PC-9 (cell line): Measurements from ENCODE around the gene FABP7. TPM values are rescaled to one million over a fixed set of nuclear protein-coding genes. Genes with fewer than 3 reads are reported as not detected.

Experiments
- BruUV-seq: library from RNA; stranded (reverse); fragments of 400-500 nt; replicated peaks from 2 replicates; lab custom pipeline; 2021; lab: Mats Ljungman, UMichigan
- CTCF ChIA-PET: fragments of 300-600 bp; sonication (Branson Sonifier 250); formaldehyde crosslinking; loops from one replicate; lab custom pipeline; 2022; ENCODE audit warnings: antibody characterized with exemption; lab: Charles Lee
- POLR2A ChIA-PET: fragments of 300-600 bp; sonication (Branson Sonifier 250); formaldehyde crosslinking; loops from one replicate; lab custom pipeline; 2022; ENCODE audit warnings: antibody characterized with exemption; ENCODE audit not compliant: unreplicated experiment; lab: Charles Lee
- DNase-seq, 2 experiments: peaks; one replicate each; pipeline versions ENCODE4 v3.0.0 to v3.0.0-alpha.2; 2015 to 2022; ENCODE audit warnings: mixed read lengths in 1 of 2
- H2AFZ ChIP-seq: fragments of 200-600 bp; sonication (generic); 2 replicates; pipeline ENCODE4 v1.8.1; 2017; ENCODE audit warnings: antibody characterized with exemption
- H3F3A ChIP-seq: fragments of 200-600 bp; sonication (generic); 2 replicates; pipeline ENCODE4 v1.8.1; 2017; ENCODE audit warnings: antibody characterized with exemption, mild to moderate bottlenecking, low read depth; ENCODE audit not compliant: insufficient read depth
- H3K27ac ChIP-seq: fragments of 200-600 bp; sonication (generic); 2 replicates; pipeline ENCODE4 v1.6.1; 2016; ENCODE audit warnings: mixed run types
- H3K27me3 ChIP-seq: fragments of 200-600 bp; sonication (generic); 2 replicates; pipeline ENCODE4 v1.6.1; 2016; ENCODE audit warnings: low read depth, mixed run types; ENCODE audit not compliant: insufficient read depth
- H3K36me3 ChIP-seq: fragments of 200-600 bp; sonication (generic); 2 replicates; pipeline ENCODE4 v1.6.1; 2016; ENCODE audit warnings: low read depth, mixed run types
- H3K4me1 ChIP-seq: fragments of 200-600 bp; sonication (generic); replicated peaks from 2 replicates; pipeline ENCODE4 v1.6.1; 2016; ENCODE audit warnings: mixed run types; ENCODE audit not compliant: insufficient read depth
- H3K4me2 ChIP-seq: fragments of 200-600 bp; sonication (generic); 2 replicates; pipeline ENCODE4 v1.6.1; 2017; ENCODE audit warnings: mixed run types
- H3K4me3 ChIP-seq: fragments of 200-600 bp; sonication (generic); 2 replicates; pipeline ENCODE4 v1.6.1; 2016; ENCODE audit warnings: mixed run types
- H3K79me2 ChIP-seq: fragments of 200-600 bp; sonication (generic); 2 replicates; pipeline ENCODE4 v1.6.1; 2017; ENCODE audit warnings: low read depth, mixed run types
- H3K9me2 ChIP-seq: fragments of 200-600 bp; sonication (generic); 2 replicates; pipeline ENCODE4 v1.8.1; 2017; ENCODE audit warnings: mild to moderate bottlenecking; ENCODE audit not compliant: insufficient read depth
- H3K9me3 ChIP-seq: fragments of 200-600 bp; sonication (generic); 2 replicates; pipeline ENCODE4 v1.8.1; 2016; ENCODE audit warnings: low read depth; ENCODE audit not compliant: insufficient read depth
- H4K20me1 ChIP-seq: fragments of 200-600 bp; sonication (generic); 2 replicates; pipeline ENCODE4 v1.8.1; 2017; ENCODE audit not compliant: insufficient read depth
- EZH2 ChIP-seq: fragments of 200-600 bp; sonication (generic); IDR thresholded peaks from 2 replicates; pipeline ENCODE4 v1.8.0; 2017; ENCODE audit warnings: antibody characterized with exemption, low read depth
- intact Hi-C: fragments of 100-400 bp; cut with micrococcal nuclease; formaldehyde crosslinking; loops from one replicate; pipeline ENCODE4 v1.10.0; 2022; ENCODE audit not compliant: unreplicated experiment
- total RNA-seq: library from RNA; stranded (reverse); gene quantifications from 2 replicates; pipeline ENCODE4 v1.2.3, GENCODE V29; 2021
- TF ChIP-seq, protein P1 (sequence below): fragments of 200-600 bp; sonication (generic); conservative IDR thresholded peaks from 2 replicates; pipeline ENCODE4 v1.6.1; 2017; ENCODE audit warnings: mixed run types, antibody characterized with exemption, mild to moderate bottlenecking, moderate library complexity

FABP7 gene
- total RNA-seq, 1 experiment from 2014 or later = not detected

DNA sequence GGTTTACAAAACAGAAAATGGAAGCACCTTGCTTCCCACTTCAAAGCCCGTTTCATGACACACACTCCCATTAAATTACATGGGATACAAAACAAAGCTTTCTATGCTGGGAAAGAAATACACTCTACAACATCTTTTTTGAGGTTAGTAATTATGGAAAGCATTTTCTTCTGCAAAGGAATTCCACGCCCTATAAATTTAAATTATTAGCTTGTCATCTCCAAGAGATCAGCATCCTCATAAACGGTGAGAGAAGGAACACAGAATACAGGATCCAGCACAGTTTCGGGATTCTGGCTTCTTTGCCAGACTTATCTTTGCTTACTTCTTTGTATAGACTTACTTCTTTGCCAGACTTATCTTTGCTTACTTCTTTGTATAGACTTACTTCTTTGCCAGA lies 8.2 kb downstream of the FABP7 start:
- ChIA-PET CTCF (no interaction called here), POLR2A (no interaction called here)
- BruUV-seq = no TSS peak
- intact Hi-C loops = no loop called here
- H4K20me1 ChIP-seq = no peaks in the 10 kb centered on the region
- DNase-seq = no peak
- H3K27me3 ChIP-seq = no peaks in the 10 kb centered on the region
- H3K4me1 ChIP-seq = peaks cover 22% of the 10 kb centered on the region
- peaks cover 14% of the 10 kb centered on the region for H3F3A ChIP-seq
- no peaks in the 10 kb centered on the region for H3K9me3 ChIP-seq
- no peak overlapping the region; the same call in 1 of the 2 replicates for H3K4me2 ChIP-seq
- no peaks in the 10 kb centered on the region for H3K36me3 ChIP-seq
- no peak overlapping the region for H3K4me3 ChIP-seq
- H3K27ac ChIP-seq = no peak overlapping the region
- no peak overlapping the region for H2AFZ ChIP-seq
- H3K79me2 ChIP-seq = no peaks in the 10 kb centered on the region
- no peaks in the 10 kb centered on the region for H3K9me2 ChIP-seq
- no peak for TF ChIP-seq EZH2

DNA sequence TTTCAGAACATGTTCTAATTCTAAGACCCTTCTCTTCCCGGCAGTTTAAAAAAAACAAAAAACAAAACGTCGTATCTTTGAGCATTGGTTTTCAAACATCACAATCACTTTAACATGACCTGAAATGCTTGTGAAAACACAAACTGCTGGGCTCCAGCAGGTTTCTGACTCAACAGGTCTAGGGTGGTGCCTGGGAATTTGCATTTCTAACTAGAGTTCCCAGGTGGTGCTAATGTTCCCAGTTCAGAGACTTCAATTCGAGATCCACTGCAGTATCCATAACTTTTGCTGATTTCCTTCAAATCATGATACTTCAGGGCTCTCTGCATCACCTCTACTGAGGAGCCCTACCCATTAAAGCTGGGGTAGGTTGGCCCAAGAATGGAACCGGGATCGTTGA lies 8.7 kb downstream of the FABP7 start:
- no peaks in the 10 kb centered on the region for H3K9me2 ChIP-seq
- H3F3A ChIP-seq = peaks cover 14% of the 10 kb centered on the region
- no peaks in the 10 kb centered on the region for H3K9me3 ChIP-seq
- H2AFZ ChIP-seq = peak overlapping the region; percentile 90; the same call in 1 of the 2 replicates
- H3K27me3 ChIP-seq = no peaks in the 10 kb centered on the region
- BruUV-seq = no TSS peak
- CTCF ChIA-PET = interaction anchor here (1.3 to 1.5 kb wide), 2 partner anchors 50 to 51 kb away, joined by 3 read pairs; no protein-coding TSS in a partner anchor
- peak overlapping the region; percentile 80; the same call in 1 of the 2 replicates for H3K4me3 ChIP-seq
- no peaks in the 10 kb centered on the region for H3K36me3 ChIP-seq
- intact Hi-C loops = no loop called here
- no peak for TF ChIP-seq EZH2
- TF ChIP-seq, protein P1, sequence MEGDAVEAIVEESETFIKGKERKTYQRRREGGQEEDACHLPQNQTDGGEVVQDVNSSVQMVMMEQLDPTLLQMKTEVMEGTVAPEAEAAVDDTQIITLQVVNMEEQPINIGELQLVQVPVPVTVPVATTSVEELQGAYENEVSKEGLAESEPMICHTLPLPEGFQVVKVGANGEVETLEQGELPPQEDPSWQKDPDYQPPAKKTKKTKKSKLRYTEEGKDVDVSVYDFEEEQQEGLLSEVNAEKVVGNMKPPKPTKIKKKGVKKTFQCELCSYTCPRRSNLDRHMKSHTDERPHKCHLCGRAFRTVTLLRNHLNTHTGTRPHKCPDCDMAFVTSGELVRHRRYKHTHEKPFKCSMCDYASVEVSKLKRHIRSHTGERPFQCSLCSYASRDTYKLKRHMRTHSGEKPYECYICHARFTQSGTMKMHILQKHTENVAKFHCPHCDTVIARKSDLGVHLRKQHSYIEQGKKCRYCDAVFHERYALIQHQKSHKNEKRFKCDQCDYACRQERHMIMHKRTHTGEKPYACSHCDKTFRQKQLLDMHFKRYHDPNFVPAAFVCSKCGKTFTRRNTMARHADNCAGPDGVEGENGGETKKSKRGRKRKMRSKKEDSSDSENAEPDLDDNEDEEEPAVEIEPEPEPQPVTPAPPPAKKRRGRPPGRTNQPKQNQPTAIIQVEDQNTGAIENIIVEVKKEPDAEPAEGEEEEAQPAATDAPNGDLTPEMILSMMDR = no peak
- no peak overlapping the region for H3K27ac ChIP-seq
- H4K20me1 ChIP-seq = no peaks in the 10 kb centered on the region
- DNase-seq = no peak
- no peaks in the 10 kb centered on the region for H3K79me2 ChIP-seq
- peak overlapping the region; percentile 81 for H3K4me2 ChIP-seq
- POLR2A ChIA-PET = no interaction called here
- peaks cover 22% of the 10 kb centered on the region for H3K4me1 ChIP-seq

DNA sequence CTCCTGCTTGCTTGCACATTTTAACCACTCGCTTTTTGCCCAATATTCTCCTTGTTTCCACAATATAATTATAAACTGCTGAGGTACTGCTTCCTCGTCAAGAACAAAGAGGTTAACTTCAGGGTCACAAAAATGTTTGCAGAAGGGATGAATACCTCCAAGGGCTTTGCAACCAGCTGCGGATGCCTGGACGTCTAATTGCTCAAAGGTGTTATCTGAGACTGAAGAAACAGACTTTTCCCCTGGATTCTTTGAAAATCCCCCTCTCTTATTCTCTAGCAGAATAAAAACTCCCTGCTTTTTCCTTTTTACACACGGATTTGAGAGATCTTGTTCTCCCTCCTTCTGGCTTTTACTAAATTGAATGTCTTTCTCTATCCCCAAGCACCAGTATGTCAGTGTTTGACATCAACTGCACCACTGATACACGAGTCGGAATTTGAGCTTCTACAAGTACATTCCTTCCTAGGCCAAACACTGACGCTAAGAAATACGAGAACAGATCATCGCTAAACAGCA lies 9.2 kb downstream of the FABP7 start:
- Histone ChIP-seq H2AFZ (peak overlapping the region; percentile 90), H4K20me1 (no peaks in the 10 kb centered on the region), H3K36me3 (no peaks in the 10 kb centered on the region), H3K4me2 (peak overlapping the region; percentile 81), H3K79me2 (no peaks in the 10 kb centered on the region), H3K27ac (peak overlapping the region; percentile 64), H3K4me3 (peak overlapping the region; percentile 80), H3K4me1 (peaks cover 22% of the 10 kb centered on the region), H3K9me3 (no peaks in the 10 kb centered on the region), H3K9me2 (no peaks in the 10 kb centered on the region), H3F3A (peaks cover 14% of the 10 kb centered on the region), H3K27me3 (no peaks in the 10 kb centered on the region)
- POLR2A ChIA-PET = no interaction called here
- no peak for TF ChIP-seq EZH2
- TF ChIP-seq, protein P1 = no peak
- no peak for DNase-seq
- TSS peak; percentile 49 for BruUV-seq
- intact Hi-C loops = no loop called here
- CTCF ChIA-PET = interaction anchor here (0.7 to 1.5 kb wide), 3 partner anchors 49 to 81 kb away, joined by 3 read pairs; no protein-coding TSS in a partner anchor
